ENCODE results near the gene SLC10A7.

Gene SLC10A7

GRCh38 chr4:146263793-146264192 lies 257.9 kb downstream of the SLC10A7 start:
- no peaks in the 10 kb centered on the region for H3K27me3 ChIP-seq (ENCODE audit: control insufficient read depth in 1 of 2, insufficient read depth in 1 of 2, low read length in 2 of 2)
- H2BK120ac ChIP-seq (ENCODE audit: low read depth, low read length) = no peak overlapping the region
- no peak overlapping the region for H4K8ac ChIP-seq (ENCODE audit: low read length)
- H2BK15ac ChIP-seq (ENCODE audit: low read depth, poor library complexity, severe bottlenecking) = no peak overlapping the region
- no peak overlapping the region for H3K23ac ChIP-seq (ENCODE audit: low read length in 2 of 2)
- H2AK5ac ChIP-seq (ENCODE audit: low read length, severe bottlenecking) = no peak overlapping the region
- no peak overlapping the region for H3K18ac ChIP-seq (ENCODE audit: low read depth in 1 of 2, low read length in 2 of 2)
- H3K4me3 ChIP-seq (ENCODE audit: insufficient read depth in 1 of 2, low read depth in 1 of 2, low read length in 2 of 2) = no peak overlapping the region
- H2BK12ac ChIP-seq (ENCODE audit: low read length in 2 of 2) = no peak overlapping the region
- no peak overlapping the region for H4K91ac ChIP-seq (ENCODE audit: low read length)
- H3K79me1 ChIP-seq (replicated peaks; ENCODE audit: low read length, poor library complexity, severe bottlenecking) = no peaks in the 10 kb centered on the region
- no peaks in the 10 kb centered on the region for H3K4me1 ChIP-seq (ENCODE audit: control insufficient read depth, insufficient read depth, low read depth, low read length)
- H3K9me3 ChIP-seq (ENCODE audit: control insufficient read depth, low read length) = no peaks in the 10 kb centered on the region
- H3K27ac ChIP-seq (ENCODE audit: low read length, poor library complexity, severe bottlenecking) = no peak overlapping the region
- no peak overlapping the region for H3K9ac ChIP-seq (ENCODE audit: low read length)
- H2BK5ac ChIP-seq (ENCODE audit: low read depth, low read length, poor library complexity, severe bottlenecking) = no peak overlapping the region
- H3K14ac ChIP-seq (ENCODE audit: low read length in 2 of 2) = no peak overlapping the region
- H3K4me2 ChIP-seq (ENCODE audit: low read length, poor library complexity, severe bottlenecking) = no peak overlapping the region
- DNase-seq = no peak
- H3K4ac ChIP-seq (ENCODE audit: low read depth in 1 of 2, low read length in 2 of 2) = no peak overlapping the region
- H3K36me3 ChIP-seq (ENCODE audit: control insufficient read depth in 1 of 2, insufficient read depth in 2 of 2, low read depth in 1 of 2, low read length in 2 of 2) = no peaks in the 10 kb centered on the region
- no peak overlapping the region for H2AFZ ChIP-seq (ENCODE audit: low read depth, low read length)

- no peak overlapping the region for H2BK120ac ChIP-seq (ENCODE audit: low read depth, low read length)
- H3K27me3 ChIP-seq (ENCODE audit: control insufficient read depth in 1 of 2, insufficient read depth in 1 of 2, low read length in 2 of 2) = no peaks in the 10 kb centered on the region
- H3K79me1 ChIP-seq (replicated peaks; ENCODE audit: low read length, poor library complexity, severe bottlenecking) = no peaks in the 10 kb centered on the region
- H3K4ac ChIP-seq (ENCODE audit: low read depth in 1 of 2, low read length in 2 of 2) = no peak overlapping the region
- no peak overlapping the region for H4K8ac ChIP-seq (ENCODE audit: low read length)
- peaks cover 2% of the 10 kb centered on the region for H3K4me1 ChIP-seq (ENCODE audit: control insufficient read depth, insufficient read depth, low read depth, low read length)
- H3K4me2 ChIP-seq (ENCODE audit: low read length, poor library complexity, severe bottlenecking) = no peak overlapping the region
- H3K36me3 ChIP-seq (ENCODE audit: control insufficient read depth in 1 of 2, insufficient read depth in 2 of 2, low read depth in 1 of 2, low read length in 2 of 2) = no peaks in the 10 kb centered on the region
- no peak overlapping the region for H3K18ac ChIP-seq (ENCODE audit: low read depth in 1 of 2, low read length in 2 of 2)
- no peak overlapping the region for H3K23ac ChIP-seq (ENCODE audit: low read length in 2 of 2)
- H2AK5ac ChIP-seq (ENCODE audit: low read length, severe bottlenecking) = no peak overlapping the region
- no peak overlapping the region for H2AFZ ChIP-seq (ENCODE audit: low read depth, low read length)
- H2BK12ac ChIP-seq (ENCODE audit: low read length in 2 of 2) = no peak overlapping the region
- no peak overlapping the region for H3K14ac ChIP-seq (ENCODE audit: low read length in 2 of 2)
- no peak overlapping the region for H3K9ac ChIP-seq (ENCODE audit: low read length)
- no peak overlapping the region for H3K4me3 ChIP-seq (ENCODE audit: insufficient read depth in 1 of 2, low read depth in 1 of 2, low read length in 2 of 2)
- 94% methylated on average over 2 of the region's 2 CpGs for WGBS
- H4K91ac ChIP-seq (ENCODE audit: low read length) = no peak overlapping the region
- no peak overlapping the region for H3K27ac ChIP-seq (ENCODE audit: low read length, poor library complexity, severe bottlenecking)
- no peak for DNase-seq
- H3K9me3 ChIP-seq (ENCODE audit: control insufficient read depth, low read length) = no peaks in the 10 kb centered on the region
- H2BK5ac ChIP-seq (ENCODE audit: low read depth, low read length, poor library complexity, severe bottlenecking) = no peak overlapping the region
- H2BK15ac ChIP-seq (ENCODE audit: low read depth, poor library complexity, severe bottlenecking) = no peak overlapping the region
Measured at GRCh38 chr4:146261041-146261440, 260.7 kb downstream of the SLC10A7 start.

GRCh38 chr4:146260521-146260920 lies 261.2 kb downstream of the SLC10A7 start:
- whole genome bisulfite sequencing = 97% methylated on average over 4 of the region's 4 CpGs
- H4K91ac ChIP-seq (ENCODE audit: low read length) = no peak overlapping the region
- H3K4me3 ChIP-seq (ENCODE audit: insufficient read depth in 1 of 2, low read depth in 1 of 2, low read length in 2 of 2) = no peak overlapping the region
- no peak overlapping the region for H2BK120ac ChIP-seq (ENCODE audit: low read depth, low read length)
- H3K4me1 ChIP-seq (ENCODE audit: control insufficient read depth, insufficient read depth, low read depth, low read length) = peaks cover 2% of the 10 kb centered on the region
- H3K79me1 ChIP-seq (replicated peaks; ENCODE audit: low read length, poor library complexity, severe bottlenecking) = no peaks in the 10 kb centered on the region
- H3K23ac ChIP-seq (ENCODE audit: low read length in 2 of 2) = no peak overlapping the region
- no peak overlapping the region for H2AFZ ChIP-seq (ENCODE audit: low read depth, low read length)
- H4K8ac ChIP-seq (ENCODE audit: low read length) = no peak overlapping the region
- no peak overlapping the region for H3K27ac ChIP-seq (ENCODE audit: low read length, poor library complexity, severe bottlenecking)
- no peaks in the 10 kb centered on the region for H3K27me3 ChIP-seq (ENCODE audit: control insufficient read depth in 1 of 2, insufficient read depth in 1 of 2, low read length in 2 of 2)
- H3K14ac ChIP-seq (ENCODE audit: low read length in 2 of 2) = no peak overlapping the region
- H3K36me3 ChIP-seq (ENCODE audit: control insufficient read depth in 1 of 2, insufficient read depth in 2 of 2, low read depth in 1 of 2, low read length in 2 of 2) = no peaks in the 10 kb centered on the region
- H3K4me2 ChIP-seq (ENCODE audit: low read length, poor library complexity, severe bottlenecking) = no peak overlapping the region
- H2AK5ac ChIP-seq (ENCODE audit: low read length, severe bottlenecking) = no peak overlapping the region
- H3K4ac ChIP-seq (ENCODE audit: low read depth in 1 of 2, low read length in 2 of 2) = no peak overlapping the region
- no peak overlapping the region for H3K9ac ChIP-seq (ENCODE audit: low read length)
- no peak for DNase-seq
- H3K9me3 ChIP-seq (ENCODE audit: control insufficient read depth, low read length) = no peaks in the 10 kb centered on the region
- no peak overlapping the region for H2BK12ac ChIP-seq (ENCODE audit: low read length in 2 of 2)
- no peak overlapping the region for H2BK15ac ChIP-seq (ENCODE audit: low read depth, poor library complexity, severe bottlenecking)
- H3K18ac ChIP-seq (ENCODE audit: low read depth in 1 of 2, low read length in 2 of 2) = no peak overlapping the region
- no peak overlapping the region for H2BK5ac ChIP-seq (ENCODE audit: low read depth, low read length, poor library complexity, severe bottlenecking)

GRCh38 chr4:146257511-146257910 lies 264.2 kb downstream of the SLC10A7 start:
- no peak for DNase-seq
- Histone ChIP-seq H2AFZ (ENCODE audit: low read depth, low read length) (no peak overlapping the region), H2BK12ac (ENCODE audit: low read length in 2 of 2) (no peak overlapping the region), H4K8ac (ENCODE audit: low read length) (no peak overlapping the region), H3K9me3 (ENCODE audit: control insufficient read depth, low read length) (no peaks in the 10 kb centered on the region), H4K91ac (ENCODE audit: low read length) (no peak overlapping the region), H2BK120ac (ENCODE audit: low read depth, low read length) (no peak overlapping the region), H3K36me3 (ENCODE audit: control insufficient read depth in 1 of 2, insufficient read depth in 2 of 2, low read depth in 1 of 2, low read length in 2 of 2) (no peaks in the 10 kb centered on the region), H2BK15ac (ENCODE audit: low read depth, poor library complexity, severe bottlenecking) (no peak overlapping the region), H3K14ac (ENCODE audit: low read length in 2 of 2) (no peak overlapping the region), H3K79me1 (replicated peaks; ENCODE audit: low read length, poor library complexity, severe bottlenecking) (no peaks in the 10 kb centered on the region), H3K23ac (ENCODE audit: low read length in 2 of 2) (no peak overlapping the region), H3K9ac (ENCODE audit: low read length) (no peak overlapping the region), H2AK5ac (ENCODE audit: low read length, severe bottlenecking) (no peak overlapping the region), H3K4ac (ENCODE audit: low read depth in 1 of 2, low read length in 2 of 2) (no peak overlapping the region), H3K18ac (ENCODE audit: low read depth in 1 of 2, low read length in 2 of 2) (no peak overlapping the region), H3K4me1 (ENCODE audit: control insufficient read depth, insufficient read depth, low read depth, low read length) (peaks cover 2% of the 10 kb centered on the region), H2BK5ac (ENCODE audit: low read depth, low read length, poor library complexity, severe bottlenecking) (no peak overlapping the region), H3K27me3 (ENCODE audit: control insufficient read depth in 1 of 2, insufficient read depth in 1 of 2, low read length in 2 of 2) (no peaks in the 10 kb centered on the region), H3K27ac (ENCODE audit: low read length, poor library complexity, severe bottlenecking) (no peak overlapping the region), H3K4me2 (ENCODE audit: low read length, poor library complexity, severe bottlenecking) (no peak overlapping the region), H3K4me3 (ENCODE audit: insufficient read depth in 1 of 2, low read depth in 1 of 2, low read length in 2 of 2) (no peak overlapping the region)
- no CpG with 5 or more reads among the region's 1 CpG for whole genome bisulfite sequencing

Measured in mesenchymal stem cell (in vitro differentiated cells and primary cell).